NCI-H446 treated with DMSO at 0.1 percent for 48 hours (cell line): ENCODE results near the gene SLC35B2.

Experiments used
- DNase-seq: peaks from one replicate; lab custom pipeline; 2025; lab: John Stamatoyannopoulos, UW

Gene SLC35B2

GRCh38 chr6:44268095-44268628 lies 10.8 kb upstream of the SLC35B2 start:
- DNase-seq: no peak

GRCh38 chr6:44267252-44267651 lies 9.9 kb upstream of the SLC35B2 start:
- no peak for DNase-seq

GRCh38 chr6:44266347-44266746 lies 9.0 kb upstream of the SLC35B2 start:
- DNase-seq: no peak

GRCh38 chr6:44265722-44266233 lies 8.4 kb upstream of the SLC35B2 start:
- no peak for DNase-seq

GRCh38 chr6:44265007-44265721 lies 7.8 kb upstream of the SLC35B2 start, which contains the start of gene NFKBIE:
NFKBIE (minus strand) TSS chr6:44265551; CDS start chr6:44265346, 205 bp downstream.
- DNase-seq: peak; percentile 31

GRCh38 chr6:44264154-44265006 lies 7.1 kb upstream of the SLC35B2 start:
- DNase-seq: no peak

- no peak for DNase-seq
These were observed 6.2 kb upstream of the SLC35B2 start for GRCh38 chr6:44263354-44264100.

- no peak for DNase-seq
These were observed 5.4 kb upstream of the SLC35B2 start for GRCh38 chr6:44262467-44263353.

- DNase-seq: no peak
These were observed 4.3 kb upstream of the SLC35B2 start for GRCh38 chr6:44261581-44261980.

- no peak for DNase-seq
These were observed 3.3 kb upstream of the SLC35B2 start for GRCh38 chr6:44260451-44261297.

GRCh38 chr6:44260011-44260410 lies 2.7 kb upstream of the SLC35B2 start:
- no peak for DNase-seq

- no peak for DNase-seq
These were observed 1.6 kb upstream of the SLC35B2 start for GRCh38 chr6:44258921-44259320.

GRCh38 chr6:44258325-44258863 lies 1.1 kb upstream of the SLC35B2 start:
- no peak for DNase-seq

GRCh38 chr6:44257753-44258324 lies 511 bp upstream of the SLC35B2 start:
- DNase-seq: no peak

- DNase-seq: no peak
These were observed 628 bp downstream of the SLC35B2 start for GRCh38 chr6:44256775-44257024.

GRCh38 chr6:44255871-44256774 lies 1.2 kb downstream of the SLC35B2 start:
- no peak for DNase-seq

- DNase-seq: no peak
These were observed 2.1 kb downstream of the SLC35B2 start for GRCh38 chr6:44255105-44255808.
